DMS114 treated with DMSO at 0.1 percent for 48 hours (cell line): ENCODE measurements around the gene SSR4.

ENCODE experiments used
- DNase-seq: peaks from one replicate; lab custom pipeline; 2025; ENCODE audit not compliant: unreplicated experiment; lab: John Stamatoyannopoulos, UW

SSR4 gene

DNA sequence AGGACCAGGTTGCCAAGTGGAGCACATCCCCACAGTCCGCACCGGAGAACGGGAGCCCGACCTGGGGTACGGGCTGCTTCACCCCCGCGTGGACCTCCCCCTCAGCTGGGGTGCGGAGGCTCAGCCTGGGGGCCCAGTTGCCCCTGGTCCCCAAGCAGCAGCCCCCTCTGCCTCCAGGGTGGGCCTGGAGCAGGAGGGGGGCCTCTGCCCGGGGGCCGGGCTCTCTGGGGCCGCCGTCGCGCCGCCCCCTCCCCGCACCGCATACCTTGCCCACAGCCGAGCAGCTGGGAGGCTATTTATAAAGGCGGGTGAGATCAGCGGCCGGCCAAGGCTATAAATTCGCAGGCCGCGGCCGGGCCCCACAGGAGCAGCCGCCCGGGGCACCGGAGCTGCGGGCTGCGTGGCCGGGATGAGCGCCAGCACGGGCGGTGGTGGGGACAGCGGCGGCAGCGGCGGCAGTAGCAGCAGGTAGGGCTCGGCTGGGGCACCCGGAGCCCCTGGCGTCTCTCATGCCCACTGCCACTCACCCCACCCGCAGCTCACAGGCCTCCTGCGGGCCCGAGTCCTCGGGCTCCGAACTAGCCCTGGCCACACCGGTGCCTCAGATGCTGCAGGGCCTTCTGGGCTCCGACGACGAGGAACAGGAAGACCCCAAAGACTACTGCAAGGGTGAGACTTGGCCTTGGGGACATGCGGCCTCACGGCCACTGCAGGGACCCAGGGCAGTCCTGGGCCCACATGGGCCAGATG lies 13.6 kb upstream of the SSR4 start, which contains the start of gene SRPK3:
Gene SRPK3, plus strand, starts transcription at position 364 of the 750 bp plus-strand sequence. Its CDS starts 46 bp downstream, at position 410.
- DNase-seq, result no peak

GRCh38 chrX:153781428-153782047 lies 12.9 kb upstream of the SSR4 start:
- no peak for DNase-seq

DNA sequence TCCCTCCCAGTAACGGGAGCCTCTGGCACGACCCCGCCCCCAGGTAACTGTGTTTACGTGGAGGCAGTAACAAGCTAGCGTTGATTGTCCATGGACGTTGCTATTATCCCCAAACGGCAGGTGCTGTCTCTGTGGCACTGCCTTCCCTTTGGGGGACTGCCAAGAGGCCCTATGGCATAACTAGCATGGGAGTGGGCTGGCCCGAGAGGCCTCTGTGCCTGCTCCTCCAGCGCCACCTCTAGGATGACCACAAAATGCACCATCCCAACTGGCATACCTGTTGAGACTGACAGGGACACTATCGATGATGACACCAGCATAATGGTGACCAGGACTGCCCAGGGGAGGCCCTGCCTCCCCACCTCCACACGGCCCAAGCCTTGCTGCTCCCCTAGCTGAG lies 12.2 kb upstream of the SSR4 start:
- no peak for DNase-seq

- no peak for DNase-seq
Observed at GRCh38 chrX:153782871-153783270, 11.6 kb upstream of the SSR4 start.

DNA sequence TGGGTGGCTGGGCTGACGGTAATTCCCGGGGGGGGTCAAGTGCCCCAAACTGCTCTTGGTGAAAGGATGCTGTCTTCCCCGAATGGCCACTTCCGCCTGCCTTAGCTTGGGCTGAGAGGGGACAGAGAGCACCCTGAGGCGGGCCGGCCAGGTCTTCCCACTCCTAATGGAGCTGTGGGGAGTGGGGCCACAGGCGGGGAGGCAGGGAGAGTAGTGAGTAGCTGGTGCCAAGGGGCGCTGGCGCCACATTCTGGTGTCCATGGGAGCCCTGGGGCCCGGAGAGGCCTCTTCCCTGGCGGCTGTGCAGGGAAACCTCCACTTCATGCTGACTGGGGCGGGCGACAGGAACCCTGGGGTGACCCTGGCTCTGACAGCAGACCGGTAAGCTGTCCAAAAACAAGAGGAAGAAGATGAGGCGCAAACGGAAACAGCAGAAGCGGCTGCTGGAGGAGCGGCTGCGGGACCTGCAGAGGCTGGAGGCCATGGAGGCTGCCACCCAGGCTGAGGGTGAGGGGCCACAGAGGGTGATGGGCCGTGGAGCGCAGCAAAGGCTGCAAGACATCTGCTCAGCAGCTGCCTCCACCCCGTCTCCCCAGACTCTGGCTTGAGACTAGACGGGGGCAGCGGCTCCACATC lies 11.0 kb upstream of the SSR4 start:
- DNase-seq, result no peak

- DNase-seq, result no peak
Observed at GRCh38 chrX:153784325-153784967, 10.0 kb upstream of the SSR4 start.

- DNase-seq, result no peak
Observed at GRCh38 chrX:153786669-153787068, 7.8 kb upstream of the SSR4 start.

- no peak for DNase-seq
Observed at GRCh38 chrX:153789654-153790053, 4.8 kb upstream of the SSR4 start.

GRCh38 chrX:153791104-153791852 lies 3.2 kb upstream of the SSR4 start:
- no peak for DNase-seq

DNA sequence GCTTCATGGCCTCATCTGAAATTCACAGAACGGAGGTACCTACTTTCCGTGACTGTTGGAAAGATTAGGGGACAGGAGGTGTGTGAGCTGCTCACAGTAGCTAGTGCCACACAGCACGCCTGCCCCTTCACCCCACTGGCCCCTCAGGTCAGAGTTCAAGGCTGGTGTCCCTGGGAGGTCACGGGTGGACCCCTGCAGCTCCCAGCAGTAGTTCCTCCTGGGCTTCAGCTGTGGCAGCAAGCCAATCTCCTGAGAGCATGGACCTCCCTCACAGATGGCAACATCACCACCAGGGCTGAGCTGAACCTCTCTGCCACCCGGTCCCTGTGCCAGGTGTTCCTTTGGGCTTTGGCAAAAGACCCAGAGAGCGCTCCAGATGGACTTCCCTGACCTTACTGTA lies 2.1 kb upstream of the SSR4 start:
- no peak for DNase-seq

DNA sequence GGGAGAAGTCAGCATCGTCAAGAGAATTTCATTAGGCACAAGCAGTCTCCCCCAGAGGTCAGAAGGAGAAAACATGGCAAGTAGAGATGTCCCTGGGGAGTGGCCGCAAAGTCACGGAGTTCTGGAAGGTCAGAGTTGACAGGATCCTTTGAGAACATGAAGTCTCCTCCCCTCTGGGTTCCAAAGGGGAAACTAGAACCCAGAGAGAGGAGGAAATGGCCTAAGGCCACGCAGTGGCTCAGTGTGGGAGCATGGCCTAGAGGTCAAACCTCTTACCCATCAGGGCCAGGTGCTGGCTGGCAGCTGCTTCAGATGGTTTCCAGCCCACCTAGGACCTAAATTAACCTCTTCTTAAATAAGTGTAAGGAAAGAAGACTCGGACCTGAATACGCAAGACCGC lies 1.2 kb upstream of the SSR4 start:
- DNase-seq, result no peak

DNA sequence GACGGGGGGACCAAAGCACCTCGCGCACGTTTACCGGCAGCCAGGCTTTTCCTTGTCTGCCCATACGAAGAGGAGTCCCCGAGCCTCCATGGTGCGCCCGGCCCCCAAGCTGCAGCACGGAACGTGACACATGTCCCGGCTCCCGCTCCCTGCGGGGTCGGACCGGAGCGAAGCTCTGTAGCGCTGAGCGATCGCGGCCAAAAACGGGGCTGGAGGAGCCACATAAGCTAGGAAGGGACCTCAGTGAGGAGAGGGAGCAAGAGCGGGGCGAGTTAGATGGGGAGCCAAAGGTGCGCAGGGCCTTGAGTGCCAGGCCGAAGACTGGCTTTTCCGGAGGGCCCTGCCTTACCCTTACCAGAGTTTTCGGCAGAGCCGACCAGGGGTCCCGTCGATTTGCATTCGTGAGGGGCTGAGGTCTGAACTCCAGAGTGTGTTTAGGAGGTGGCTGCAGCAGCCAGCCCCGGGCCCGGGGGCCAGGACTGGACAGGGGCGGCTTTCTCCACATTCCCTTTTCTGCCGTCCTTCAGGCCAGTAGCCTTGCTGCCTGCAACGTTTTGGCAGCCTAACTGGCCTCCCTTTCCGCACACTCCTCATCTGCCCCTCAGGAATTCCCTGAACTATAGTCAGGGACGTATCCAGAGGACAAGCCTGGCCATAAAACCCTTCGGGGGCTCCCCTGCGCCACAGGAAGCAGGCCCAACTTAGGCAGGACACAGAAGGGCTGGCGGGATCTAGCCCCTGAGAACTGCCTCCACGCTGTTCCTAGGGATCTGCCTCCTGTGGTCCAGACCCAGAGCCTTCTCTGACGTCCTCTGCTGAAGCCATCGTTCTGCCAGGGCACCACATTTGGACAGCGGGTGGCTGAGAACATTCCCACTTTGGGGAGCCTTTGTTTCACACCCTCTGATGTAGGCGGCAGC lies 689 bp downstream of the SSR4 start:
- DNase-seq, result no peak

GRCh38 chrX:153797415-153798015 lies 3.0 kb downstream of the SSR4 start:
- no peak for DNase-seq

DNA sequence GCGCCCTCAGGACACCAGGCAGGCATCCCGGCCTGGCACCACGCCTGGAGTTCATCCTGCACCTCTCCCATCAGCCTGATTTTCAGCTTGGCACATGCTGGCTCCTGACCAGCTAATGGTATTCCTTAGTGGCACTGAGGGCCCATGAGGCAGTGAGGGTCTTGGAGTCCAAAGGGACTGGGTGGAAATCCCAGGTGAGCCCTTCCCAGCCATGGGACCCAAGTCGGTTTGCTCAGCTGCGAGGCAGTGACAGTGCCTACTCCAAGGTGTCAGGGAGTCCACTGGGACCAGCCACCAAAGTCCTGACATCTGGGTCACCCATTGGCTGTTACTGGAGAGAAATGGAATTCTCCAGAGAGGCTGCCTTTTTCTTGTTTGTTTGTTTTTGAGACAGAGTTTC lies 4.9 kb downstream of the SSR4 start:
- no peak for DNase-seq

GRCh38 chrX:153800177-153800722 lies 5.8 kb downstream of the SSR4 start:
- DNase-seq, result no peak

DNA sequence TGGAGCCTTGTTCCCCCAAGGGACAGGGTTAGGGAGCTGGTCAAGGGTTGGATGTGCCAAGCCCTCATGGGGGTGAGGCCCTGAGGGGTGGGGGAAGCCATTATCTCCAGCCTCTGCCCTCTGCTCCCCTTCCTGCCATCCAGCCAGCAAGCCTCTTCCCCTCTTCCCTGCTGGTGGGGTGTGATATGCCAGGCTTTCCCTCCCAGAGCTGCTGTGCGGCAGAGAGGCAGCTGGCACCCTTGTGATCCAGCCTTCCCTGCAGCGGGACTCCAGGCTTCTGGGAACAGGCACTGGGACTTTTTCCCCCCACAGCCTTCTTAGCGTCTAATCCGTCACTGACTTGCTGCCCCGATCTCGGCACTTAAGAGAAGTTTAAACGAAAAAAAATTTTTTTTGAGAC lies 6.3 kb downstream of the SSR4 start:
- no peak for DNase-seq

DNA sequence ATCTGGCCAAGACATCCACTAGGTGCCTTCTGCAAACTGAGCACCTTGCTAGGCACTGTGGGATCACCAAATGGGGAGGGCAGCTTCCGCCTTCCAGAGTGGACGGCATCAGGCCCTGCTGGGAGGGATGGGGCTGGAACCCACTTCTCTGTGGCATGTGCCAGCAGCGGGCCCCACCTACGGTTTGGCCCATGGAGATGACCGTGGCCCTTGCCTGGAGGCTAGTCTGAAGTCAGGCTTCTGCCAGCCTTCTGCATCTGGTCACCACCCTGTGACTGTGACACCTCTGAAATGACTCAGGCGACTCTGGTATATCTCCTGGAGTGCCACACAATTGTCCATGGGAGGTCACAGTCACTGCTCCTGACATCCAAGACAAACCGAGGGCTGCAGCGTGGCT lies 7.2 kb downstream of the SSR4 start:
- no peak for DNase-seq

GRCh38 chrX:153802513-153803045 lies 8.1 kb downstream of the SSR4 start:
- no peak for DNase-seq
